ENCODE measurements around the gene SLC35F2.
"Not testable (repeated sequence)": the region's sequence is repeated elsewhere in the genome, so short reads cannot be mapped to it uniquely, and the experiment has no call there.

Gene SLC35F2

GRCh38 chr11:107858217-107859070, at the start of gene SLC35F2:
SLC35F2 (minus strand) TSS chr11:107858787; CDS start chr11:107858767, 20 bp downstream.
- in situ Hi-C loops (cut with MboI; ENCODE audit: low sequenced_read_pairs) = no loop called here

GRCh38 chr11:107908211-107908610, 49.6 kb upstream of the SLC35F2 start:
- in situ Hi-C loops (cut with MboI; ENCODE audit: low sequenced_read_pairs) = no loop called here

- in situ Hi-C loops (cut with MboI; ENCODE audit: low sequenced_read_pairs) = no loop called here
These were observed 39.7 kb upstream of the SLC35F2 start for GRCh38 chr11:107898270-107898669.

- in situ Hi-C loops (cut with MboI; ENCODE audit: low sequenced_read_pairs) = no loop called here
These were observed 23.7 kb upstream of the SLC35F2 start for GRCh38 chr11:107882095-107882820.

- in situ Hi-C loops (cut with MboI; ENCODE audit: low sequenced_read_pairs) = not testable (repeated sequence)
These were observed 22.9 kb upstream of the SLC35F2 start for GRCh38 chr11:107881471-107881870.

GRCh38 chr11:107876141-107876540, 17.6 kb upstream of the SLC35F2 start:
- in situ Hi-C loops (cut with MboI; ENCODE audit: low sequenced_read_pairs) = no loop called here

- in situ Hi-C loops (cut with MboI; ENCODE audit: low sequenced_read_pairs) = no loop called here
These were observed 6.0 kb upstream of the SLC35F2 start for GRCh38 chr11:107864591-107864990.

- in situ Hi-C loops (cut with MboI; ENCODE audit: low sequenced_read_pairs) = no loop called here
These were observed 2.1 kb upstream of the SLC35F2 start for GRCh38 chr11:107860688-107861087.

- in situ Hi-C loops (cut with MboI; ENCODE audit: low sequenced_read_pairs) = not testable (repeated sequence)
These were observed 1.6 kb upstream of the SLC35F2 start for GRCh38 chr11:107860240-107860620.

- in situ Hi-C loops (cut with MboI; ENCODE audit: low sequenced_read_pairs) = no loop called here
These were observed 1.1 kb upstream of the SLC35F2 start for GRCh38 chr11:107859459-107860239.

GRCh38 chr11:107857550-107858216, 904 bp downstream of the SLC35F2 start:
- in situ Hi-C loops (cut with MboI; ENCODE audit: low sequenced_read_pairs) = no loop called here

GRCh38 chr11:107856981-107857517, 1.5 kb downstream of the SLC35F2 start:
- in situ Hi-C loops (cut with MboI; ENCODE audit: low sequenced_read_pairs) = no loop called here

- in situ Hi-C loops (cut with MboI; ENCODE audit: low sequenced_read_pairs) = no loop called here
These were observed 2.2 kb downstream of the SLC35F2 start for GRCh38 chr11:107856180-107856980.

- in situ Hi-C loops (cut with MboI; ENCODE audit: low sequenced_read_pairs) = no loop called here
These were observed 5.5 kb downstream of the SLC35F2 start for GRCh38 chr11:107853070-107853469.

GRCh38 chr11:107851704-107852310, 6.8 kb downstream of the SLC35F2 start:
- in situ Hi-C loops (cut with MboI; ENCODE audit: low sequenced_read_pairs) = no loop called here

GRCh38 chr11:107849790-107850189, 8.8 kb downstream of the SLC35F2 start:
- in situ Hi-C loops (cut with MboI; ENCODE audit: low sequenced_read_pairs) = no loop called here

GRCh38 chr11:107848345-107848744, 10.2 kb downstream of the SLC35F2 start:
- in situ Hi-C loops (cut with MboI; ENCODE audit: low sequenced_read_pairs) = no loop called here

- in situ Hi-C loops (cut with MboI; ENCODE audit: low sequenced_read_pairs) = no loop called here
These were observed 11.4 kb downstream of the SLC35F2 start for GRCh38 chr11:107847184-107847583.

- in situ Hi-C loops (cut with MboI; ENCODE audit: low sequenced_read_pairs) = no loop called here
These were observed 14.5 kb downstream of the SLC35F2 start for GRCh38 chr11:107844041-107844440.

Data from HL-60/S4 (cell line).